Tibial nerve (tissue), 4 donors: ENCODE data around the gene THOC6. TPM values are rescaled to one million over a fixed set of nuclear protein-coding genes. Genes with fewer than 3 reads are reported as not detected.
A peak's percentile ranks its signal among the peaks of the same experiment; 100 is the strongest.

Experiments used
- DNase-seq, 2 donors: peaks; one replicate each; pipeline ENCODE4 v3.0.0-alpha.2; 2019; ENCODE audit warnings: low spot score in 2 of 2
- H3K27ac ChIP-seq, 4 donors: fragments of 200-600 bp; sonication (generic) in 3 of 4; one replicate each; pipeline ENCODE4 v1.5.1; 2017 to 2019; ENCODE audit warnings: mild to moderate bottlenecking in 1 of 4
- H3K27me3 ChIP-seq, 2 donors: fragments of 200-600 bp; sonication (generic) in 1 of 2; one replicate each; pipeline versions ENCODE4 v1.5.1 to v1.6.0; 2017 to 2019
- H3K36me3 ChIP-seq, 3 donors: fragments of 200-600 bp; sonication (generic); one replicate each; pipeline ENCODE4 v1.5.1; 2018 to 2019
- H3K4me1 ChIP-seq, 4 donors: fragments of 200-600 bp; sonication (generic) in 3 of 4; one replicate each; pipeline ENCODE4 v1.5.1; 2017 to 2019
- H3K4me3 ChIP-seq, 4 donors: fragments of 200-600 bp; sonication (generic) in 3 of 4; one replicate each; pipeline ENCODE4 v1.5.1; 2017 to 2019; ENCODE audit warnings: mild to moderate bottlenecking in 1 of 4, moderate library complexity in 1 of 4
- H3K9me3 ChIP-seq, 4 donors: fragments of 200-600 bp; sonication (generic) in 3 of 4; one replicate each; pipeline ENCODE4 v1.5.1; 2017 to 2019
- CTCF ChIP-seq, 5 experiments: fragments of 200-600 bp in 3 of 5; fragments of 450-650 bp in 2 of 5; sonication (generic) in 3 of 5; IDR thresholded peaks; one replicate each; pipeline ENCODE4 v1.5.1; 2016 to 2019; ENCODE audit warnings: antibody characterized with exemption in 5 of 5, mild to moderate bottlenecking in 3 of 5, moderate library complexity in 2 of 5
- EP300 ChIP-seq, 2 donors: sonication (generic); formaldehyde crosslinking; IDR thresholded peaks; one replicate each; pipeline ENCODE4 v1.6.1; 2017; ENCODE audit warnings: antibody characterized with exemption in 2 of 2, mild to moderate bottlenecking in 1 of 2
- POLR2A ChIP-seq, 2 donors: fragments of 450-650 bp; IDR thresholded peaks; one replicate each; pipeline ENCODE4 v1.6.1; 2017; ENCODE audit warnings: antibody characterized with exemption in 2 of 2, mild to moderate bottlenecking in 2 of 2, moderate library complexity in 2 of 2
- WGBS, 2 donors: methylation state at CpG; one replicate each; pipeline ENCODE4 v1.1.5; 2018; 5-methylcytosine and 5-hydroxymethylcytosine counted together
- total RNA-seq, 4 donors: library from RNA; depleted of rRNA; stranded (reverse); fragments of >200 nt; gene quantifications; one replicate each; pipeline ENCODE4 v1.1.0, GENCODE V29; 2016

THOC6 gene
- total RNA-seq, 4 donors from 2014 or later = 12.2 to 28.5 (median 18.0) TPM

- TF ChIP-seq EP300 (IDR thresholded peaks at IDR 0.05) (no peak), POLR2A (IDR thresholded peaks at IDR 0.05) (no peak), CTCF (IDR thresholded peaks at IDR 0.05) (no peak)
- WGBS, 2 donors = 2 to 8% methylated on average over 6 of the region's 6 CpGs
- peak overlapping the region; percentile 75 to 99 (median 95) for H3K27ac ChIP-seq
- no peak for DNase-seq
- H3K27me3 ChIP-seq = peaks cover 0 to 9% of the 10 kb centered on the region in 2 donors
- peaks cover 0 to 22% (median 5%) of the 10 kb centered on the region in 3 donors for H3K36me3 ChIP-seq
- peak overlapping the region; percentile 62 to 68 (median 65) for H3K4me3 ChIP-seq
- no peaks in the 10 kb centered on the region for H3K9me3 ChIP-seq
- H3K4me1 ChIP-seq = peaks cover 0 to 64% (median 35%) of the 10 kb centered on the region in 4 donors
Measured at GRCh38 chr16:3023415-3023668, 493 bp upstream of the THOC6 start.

- peaks cover 0 to 22% (median 5%) of the 10 kb centered on the region in 3 donors for H3K36me3 ChIP-seq
- no peak for TF ChIP-seq POLR2A (IDR thresholded peaks at IDR 0.05)
- no peak for TF ChIP-seq EP300 (IDR thresholded peaks at IDR 0.05)
- TF ChIP-seq CTCF (IDR thresholded peaks at IDR 0.05) = no peak
- no peaks in the 10 kb centered on the region for H3K9me3 ChIP-seq
- DNase-seq = no peak
- H3K27ac ChIP-seq = no peak overlapping the region
- WGBS, 2 donors = 85 to 96% methylated on average over 18 of the region's 18 CpGs
- H3K27me3 ChIP-seq = peaks cover 0 to 19% of the 10 kb centered on the region in 2 donors
- H3K4me1 ChIP-seq = peaks cover 0 to 70% (median 42%) of the 10 kb centered on the region in 4 donors
- H3K4me3 ChIP-seq = no peak overlapping the region
Measured at GRCh38 chr16:3025032-3026002, 1.5 kb downstream of the THOC6 start.

- Histone ChIP-seq H3K36me3 (peaks cover 0 to 22% (median 5%) of the 10 kb centered on the region in 3 donors), H3K9me3 (no peaks in the 10 kb centered on the region), H3K27ac (no peak overlapping the region), H3K4me1 (peaks cover 0 to 63% (median 40%) of the 10 kb centered on the region in 4 donors), H3K27me3 (peaks cover 0 to 25% of the 10 kb centered on the region in 2 donors), H3K4me3 (no peak overlapping the region)
- TF ChIP-seq EP300 (IDR thresholded peaks at IDR 0.05) (no peak), POLR2A (IDR thresholded peaks at IDR 0.05) (no peak), CTCF (IDR thresholded peaks at IDR 0.05) (no peak)
- no peak for DNase-seq
- WGBS, 2 donors = 92 to 96% methylated on average over 8 of the region's 8 CpGs
Measured at GRCh38 chr16:3026003-3026378, 2.2 kb downstream of the THOC6 start.

GRCh38 chr16:3026609-3027488 is 3.0 kb downstream of the THOC6 start:
- no peaks in the 10 kb centered on the region for H3K9me3 ChIP-seq
- WGBS, 2 donors = 92 to 93% methylated on average over 22 to 24 of the region's 24 CpGs
- TF ChIP-seq EP300 (IDR thresholded peaks at IDR 0.05) (no peak), POLR2A (IDR thresholded peaks at IDR 0.05) (no peak), CTCF (IDR thresholded peaks at IDR 0.05) (no peak)
- H3K27me3 ChIP-seq = peaks cover 0 to 34% of the 10 kb centered on the region in 2 donors
- H3K4me1 ChIP-seq = peaks cover 0 to 60% (median 33%) of the 10 kb centered on the region in 4 donors
- DNase-seq = no peak
- no peak overlapping the region for H3K4me3 ChIP-seq
- H3K36me3 ChIP-seq = peaks cover 0 to 22% (median 5%) of the 10 kb centered on the region in 3 donors
- no peak overlapping the region for H3K27ac ChIP-seq
